ENCODE measurements around the gene TTC8.
A peak's percentile ranks its signal among the peaks of the same experiment; 100 is the strongest.

Gene TTC8

GRCh38 chr14:88866305-88866704 lies 41.9 kb downstream of the TTC8 start:
- no peak for TF ChIP-seq POLR2A (IDR thresholded peaks at IDR 0.05; ENCODE audit: low read depth, low read length)
- no peak for DNase-seq (ENCODE audit: insufficient read length, low spot score)
- FAIRE-seq: no peak

- no peak for FAIRE-seq
- TF ChIP-seq POLR2A (IDR thresholded peaks at IDR 0.05; ENCODE audit: low read depth, low read length): no peak
- no peak for DNase-seq (ENCODE audit: insufficient read length, low spot score)
Measured at GRCh38 chr14:88868558-88869159, 44.2 kb downstream of the TTC8 start.

GRCh38 chr14:88870777-88871176 lies 46.3 kb downstream of the TTC8 start:
- FAIRE-seq: no peak
- no peak for DNase-seq (ENCODE audit: insufficient read length, low spot score)
- no peak for TF ChIP-seq POLR2A (IDR thresholded peaks at IDR 0.05; ENCODE audit: low read depth, low read length)

DNA sequence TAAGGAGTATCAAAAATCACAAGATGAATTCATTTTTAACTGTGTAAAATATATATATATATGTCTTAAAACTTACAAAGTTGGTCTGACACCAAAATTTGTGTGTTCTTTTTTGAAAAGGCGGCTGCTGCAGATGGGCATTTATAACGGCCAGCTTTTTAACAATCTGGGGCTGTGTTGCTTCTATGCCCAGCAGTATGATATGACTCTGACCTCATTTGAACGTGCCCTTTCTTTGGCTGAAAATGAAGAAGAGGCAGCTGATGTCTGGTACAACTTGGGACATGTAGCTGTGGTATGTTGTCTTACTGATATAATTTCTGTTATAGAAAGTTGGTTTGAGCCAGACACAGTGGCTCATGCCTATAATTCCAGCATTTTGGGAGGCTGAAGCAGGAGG lies 47.0 kb downstream of the TTC8 start:
- TF ChIP-seq POLR2A (IDR thresholded peaks at IDR 0.05; ENCODE audit: low read depth, low read length): no peak
- no peak for DNase-seq (ENCODE audit: insufficient read length, low spot score)

GRCh38 chr14:88872976-88873375 lies 48.5 kb downstream of the TTC8 start:
- FAIRE-seq (no peak), DNase-seq (ENCODE audit: insufficient read length, low spot score) (no peak)
- no peak for TF ChIP-seq POLR2A (IDR thresholded peaks at IDR 0.05; ENCODE audit: low read depth, low read length)

More for the DNA sequence above, 47.0 kb downstream of the TTC8 start:
- FAIRE-seq: no peak

DNA sequence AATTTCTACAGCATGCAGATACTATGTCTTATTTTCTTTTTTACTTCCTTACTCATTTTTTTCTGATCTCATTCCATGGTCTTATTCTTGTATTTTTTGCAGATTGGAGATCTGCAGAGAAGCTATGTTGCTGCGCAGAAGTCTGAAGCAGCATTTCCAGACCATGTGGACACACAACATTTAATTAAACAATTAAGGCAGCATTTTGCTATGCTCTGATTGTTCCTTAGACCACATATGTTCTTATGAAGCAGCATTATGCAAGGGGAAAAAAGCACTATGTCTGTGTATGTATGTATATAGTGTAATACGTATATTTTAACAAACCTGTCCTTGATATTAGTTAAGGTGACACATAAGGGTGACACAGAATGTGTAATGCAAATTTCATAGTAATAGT lies 52.7 kb downstream of the TTC8 start:
- DNase-seq (ENCODE audit: insufficient read length, low spot score): no peak
- no peak for FAIRE-seq
- no peak for TF ChIP-seq POLR2A (IDR thresholded peaks at IDR 0.05; ENCODE audit: low read depth, low read length)

DNA sequence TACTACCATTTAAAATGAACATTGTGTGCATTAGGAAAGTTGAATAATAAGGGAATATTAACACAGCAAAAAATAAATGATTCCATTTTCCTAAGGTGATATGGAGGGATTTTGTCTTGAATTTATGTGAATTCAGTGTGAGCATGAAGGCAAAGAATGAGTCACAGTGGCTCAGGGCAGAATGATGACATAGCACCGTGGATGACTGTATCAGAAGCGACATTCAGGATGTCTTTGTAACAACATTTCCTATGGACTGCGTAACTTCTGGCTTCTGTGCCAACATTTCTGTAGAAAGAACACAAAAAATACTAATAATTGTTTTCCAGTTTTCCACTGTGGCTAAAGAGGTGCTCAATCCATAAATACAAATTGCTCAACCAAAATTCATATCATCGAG lies 54.6 kb downstream of the TTC8 start:
- FAIRE-seq: peak; percentile 68
- TF ChIP-seq POLR2A (IDR thresholded peaks at IDR 0.05; ENCODE audit: low read depth, low read length): no peak
- peak; percentile 5 for DNase-seq (ENCODE audit: insufficient read length, low spot score)

- TF ChIP-seq POLR2A (IDR thresholded peaks at IDR 0.05; ENCODE audit: low read depth, low read length): no peak
- FAIRE-seq (no peak), DNase-seq (ENCODE audit: insufficient read length, low spot score) (no peak)
Measured at GRCh38 chr14:88882236-88882635, 57.8 kb downstream of the TTC8 start.

GRCh38 chr14:88895116-88895515 lies 70.7 kb downstream of the TTC8 start:
- DNase-seq (ENCODE audit: insufficient read length, low spot score): no peak
- FAIRE-seq: no peak
- TF ChIP-seq POLR2A (IDR thresholded peaks at IDR 0.05; ENCODE audit: low read depth, low read length): no peak

GRCh38 chr14:88901189-88901588 lies 76.7 kb downstream of the TTC8 start:
- no peak for FAIRE-seq
- no peak for DNase-seq (ENCODE audit: insufficient read length, low spot score)
- TF ChIP-seq POLR2A (IDR thresholded peaks at IDR 0.05; ENCODE audit: low read depth, low read length): no peak

DNA sequence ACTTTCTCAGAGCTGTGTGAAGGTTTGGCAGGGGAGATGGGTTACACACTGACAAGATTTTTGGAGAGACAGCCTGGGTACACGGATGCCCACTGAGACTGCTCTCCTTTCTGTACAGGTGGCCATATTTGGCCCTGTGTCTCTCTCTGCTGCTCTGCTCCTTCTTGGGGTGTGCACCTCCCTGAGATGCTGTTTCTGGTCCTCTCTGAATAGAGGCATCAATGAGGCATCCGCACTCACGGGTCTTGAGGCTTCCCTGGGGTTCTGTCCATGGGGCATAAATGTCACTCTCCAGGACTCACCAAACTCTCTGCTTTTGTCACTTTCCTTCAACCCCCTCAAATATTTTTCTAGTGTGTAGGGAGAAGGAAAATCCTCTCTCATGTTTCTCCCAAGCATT lies 77.5 kb downstream of the TTC8 start:
- no peak for TF ChIP-seq POLR2A (IDR thresholded peaks at IDR 0.05; ENCODE audit: low read depth, low read length)
- FAIRE-seq (no peak), DNase-seq (ENCODE audit: insufficient read length, low spot score) (no peak)

DNA sequence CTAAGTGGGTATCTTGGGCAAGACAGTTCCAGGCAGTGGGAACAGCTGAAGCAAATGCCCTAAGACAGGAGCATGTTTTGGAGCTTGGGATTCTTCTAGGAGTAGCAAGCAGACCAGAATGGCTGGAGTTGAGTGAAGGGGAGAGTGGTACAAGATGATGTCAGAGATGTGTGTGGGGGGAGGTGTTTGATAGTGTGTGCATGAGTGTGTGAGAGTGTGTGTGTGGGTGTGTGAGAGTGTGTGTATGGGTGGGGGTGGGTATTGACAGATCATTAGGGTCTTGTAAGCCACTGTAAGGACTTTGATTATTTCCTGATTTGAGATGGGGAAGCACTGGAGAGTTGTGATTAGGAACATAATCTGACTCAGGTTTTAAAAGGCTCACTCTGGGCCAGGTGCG lies 78.4 kb downstream of the TTC8 start:
- TF ChIP-seq POLR2A (IDR thresholded peaks at IDR 0.05; ENCODE audit: low read depth, low read length): no peak
- FAIRE-seq: no peak
- DNase-seq (ENCODE audit: insufficient read length, low spot score): no peak

DNA sequence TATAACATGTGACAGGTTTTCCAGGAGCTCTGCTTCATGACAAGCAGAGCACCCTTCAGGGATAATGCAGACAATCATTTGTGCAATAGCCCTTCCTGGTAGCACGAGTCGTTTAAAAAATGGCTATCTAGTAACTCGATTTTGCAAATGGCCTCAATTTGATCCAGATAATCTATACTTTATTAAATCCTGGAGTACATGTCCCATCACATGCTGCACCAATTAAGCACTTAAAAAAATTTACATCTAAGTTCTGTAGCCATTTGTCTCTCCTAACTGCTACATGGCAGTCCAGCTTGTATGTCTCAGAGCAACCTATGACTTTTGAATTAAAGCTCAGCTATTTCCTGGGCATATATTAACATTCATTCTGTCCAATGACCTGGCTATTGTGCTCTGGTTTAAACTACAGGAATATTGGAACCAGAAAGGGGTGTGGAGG lies 79.8 kb downstream of the TTC8 start:
- no peak for TF ChIP-seq POLR2A (IDR thresholded peaks at IDR 0.05; ENCODE audit: low read depth, low read length)
- FAIRE-seq: no peak
- DNase-seq (ENCODE audit: insufficient read length, low spot score): no peak

DNA sequence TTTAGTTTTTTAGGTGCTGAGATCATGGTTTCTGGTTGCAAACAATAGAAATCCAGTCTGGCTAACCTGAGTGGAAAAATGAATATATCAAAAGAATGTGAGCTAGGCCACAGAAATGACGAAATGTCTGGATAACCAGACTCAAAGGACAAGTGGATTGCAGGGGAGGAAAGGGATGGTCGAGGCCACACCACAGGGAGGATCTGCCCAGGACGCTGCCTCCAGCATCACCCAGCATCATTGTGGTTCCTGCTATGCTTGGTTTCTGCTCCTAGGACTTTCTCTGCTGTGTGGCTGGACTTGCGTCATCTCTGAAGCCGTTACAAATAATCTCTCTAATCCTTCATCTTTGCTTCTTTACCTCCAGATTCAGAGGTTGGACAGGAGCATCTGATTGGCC lies 80.4 kb downstream of the TTC8 start:
- no peak for DNase-seq (ENCODE audit: insufficient read length, low spot score)
- no peak for FAIRE-seq
- TF ChIP-seq POLR2A (IDR thresholded peaks at IDR 0.05; ENCODE audit: low read depth, low read length): no peak

- TF ChIP-seq POLR2A (IDR thresholded peaks at IDR 0.05; ENCODE audit: low read depth, low read length): no peak
- DNase-seq (ENCODE audit: insufficient read length, low spot score) (no peak), FAIRE-seq (no peak)
Measured at GRCh38 chr14:88908216-88908615, 83.8 kb downstream of the TTC8 start.

DNA sequence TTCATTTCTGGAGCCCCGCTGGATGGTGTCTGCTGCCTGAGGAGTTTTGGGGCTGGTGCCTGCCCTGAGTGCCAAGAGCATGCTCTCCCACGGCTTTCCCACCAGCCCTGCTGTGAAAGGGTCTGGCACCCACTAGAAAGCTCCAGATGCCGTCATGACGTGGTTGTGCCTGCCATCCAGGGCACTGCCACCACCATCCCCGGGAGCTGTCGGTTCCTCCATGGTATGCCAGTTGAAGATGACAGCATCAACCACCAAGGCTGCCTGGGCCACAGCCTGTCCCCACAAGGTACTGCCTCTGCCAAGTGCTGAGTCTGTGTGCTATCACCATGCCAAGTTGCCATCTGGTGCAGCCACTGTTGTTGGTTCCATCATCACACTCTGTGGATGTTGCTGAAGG lies 85.9 kb downstream of the TTC8 start:
- no peak for TF ChIP-seq POLR2A (IDR thresholded peaks at IDR 0.05; ENCODE audit: low read depth, low read length)
- FAIRE-seq (no peak), DNase-seq (ENCODE audit: insufficient read length, low spot score) (no peak)
